IMR-90 (cell line): Measurements from ENCODE around the gene KDM1B.

Experiments used
- MAZ ChIP-seq: IDR thresholded peaks from 2 replicates; pipeline ENCODE4 v1.6.1; 2012; ENCODE audit warnings: low read depth, mild to moderate bottlenecking, low read length, improper control_type of control experiment, moderate library complexity, borderline replicate concordance
- POLR2A ChIP-seq: IDR thresholded peaks from 2 replicates; pipeline ENCODE4 v1.6.1; 2012; ENCODE audit warnings: mild to moderate bottlenecking, low read depth, low read length
- TF ChIP-seq, protein P1 (sequence below): conservative IDR thresholded peaks from 2 replicates; pipeline ENCODE4 v1.5.1; 2012; ENCODE audit warnings: mild to moderate bottlenecking, low read depth, low read length, improper control_type of control experiment

GRCh38 chr6:18254793-18255192 lies 99.6 kb downstream of the KDM1B start:
- TF ChIP-seq, protein P1, sequence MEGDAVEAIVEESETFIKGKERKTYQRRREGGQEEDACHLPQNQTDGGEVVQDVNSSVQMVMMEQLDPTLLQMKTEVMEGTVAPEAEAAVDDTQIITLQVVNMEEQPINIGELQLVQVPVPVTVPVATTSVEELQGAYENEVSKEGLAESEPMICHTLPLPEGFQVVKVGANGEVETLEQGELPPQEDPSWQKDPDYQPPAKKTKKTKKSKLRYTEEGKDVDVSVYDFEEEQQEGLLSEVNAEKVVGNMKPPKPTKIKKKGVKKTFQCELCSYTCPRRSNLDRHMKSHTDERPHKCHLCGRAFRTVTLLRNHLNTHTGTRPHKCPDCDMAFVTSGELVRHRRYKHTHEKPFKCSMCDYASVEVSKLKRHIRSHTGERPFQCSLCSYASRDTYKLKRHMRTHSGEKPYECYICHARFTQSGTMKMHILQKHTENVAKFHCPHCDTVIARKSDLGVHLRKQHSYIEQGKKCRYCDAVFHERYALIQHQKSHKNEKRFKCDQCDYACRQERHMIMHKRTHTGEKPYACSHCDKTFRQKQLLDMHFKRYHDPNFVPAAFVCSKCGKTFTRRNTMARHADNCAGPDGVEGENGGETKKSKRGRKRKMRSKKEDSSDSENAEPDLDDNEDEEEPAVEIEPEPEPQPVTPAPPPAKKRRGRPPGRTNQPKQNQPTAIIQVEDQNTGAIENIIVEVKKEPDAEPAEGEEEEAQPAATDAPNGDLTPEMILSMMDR: no peak
- TF ChIP-seq POLR2A: no peak
- no peak for TF ChIP-seq MAZ
